ENCODE data around the gene RNF157.

- no peak for TF ChIP-seq CTCF (IDR thresholded peaks at IDR 0.05)
- TF ChIP-seq POLR2A (IDR thresholded peaks at IDR 0.05): no peak
Observed at GRCh38 chr17:76132574-76133338, 107.5 kb downstream of the RNF157 start.
